Epithelial cell of proximal tubule (primary cell): ENCODE data around the gene MYO6. TPM values are rescaled to one million over a fixed set of nuclear protein-coding genes. Genes with fewer than 3 reads are reported as not detected.

ENCODE experiments used
- DNase-seq: peaks from one replicate; pipeline ENCODE4 v3.0.0-alpha.2; 2011; ENCODE audit warnings: low read depth
- H3K4me3 ChIP-seq: 2 replicates; pipeline ENCODE4 v1.5.1; 2011; ENCODE audit warnings: low read depth, mild to moderate bottlenecking, low read length
- CTCF ChIP-seq: conservative IDR thresholded peaks from 2 replicates; pipeline ENCODE4 v1.5.1; 2012; ENCODE audit warnings: low read depth, mild to moderate bottlenecking, low read length
- total RNA-seq: library from RNA; depleted of rRNA; stranded (reverse); fragments of >200 nt; gene quantifications from 2 replicates; pipeline ENCODE4 v1.2.3, GENCODE V29; 2015

MYO6 gene
- total RNA-seq, 1 donor from 2014 or later: 50.7 TPM

- DNase-seq: peak; percentile 10
- H3K4me3 ChIP-seq: no peak overlapping the region
- TF ChIP-seq CTCF: peak; percentile 71
These were observed 106.0 kb downstream of the MYO6 start for GRCh38 chr6:75855052-75855451.

DNA sequence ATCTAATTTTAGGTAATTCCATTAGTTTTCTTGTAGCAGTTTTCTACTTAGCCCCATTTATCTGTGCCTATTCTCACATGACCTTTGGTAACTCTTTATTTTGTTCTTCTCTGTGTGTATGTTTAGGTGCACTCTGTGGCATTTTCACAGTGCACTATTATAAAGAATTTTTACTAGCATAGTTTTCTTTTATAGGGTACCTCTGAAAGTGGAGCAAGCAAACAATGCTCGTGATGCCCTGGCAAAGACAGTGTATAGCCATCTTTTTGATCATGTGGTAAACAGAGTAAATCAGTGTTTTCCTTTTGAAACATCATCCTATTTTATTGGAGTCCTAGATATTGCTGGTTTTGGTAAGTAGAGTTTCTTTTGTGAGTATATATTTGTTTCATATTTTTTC, 107.9 kb downstream of the MYO6 start:
- DNase-seq: no peak
- no peak overlapping the region for H3K4me3 ChIP-seq
- TF ChIP-seq CTCF: no peak

- TF ChIP-seq CTCF: no peak
- no peak overlapping the region for H3K4me3 ChIP-seq
- DNase-seq: no peak
These were observed 114.0 kb downstream of the MYO6 start for GRCh38 chr6:75863001-75863400.

DNA sequence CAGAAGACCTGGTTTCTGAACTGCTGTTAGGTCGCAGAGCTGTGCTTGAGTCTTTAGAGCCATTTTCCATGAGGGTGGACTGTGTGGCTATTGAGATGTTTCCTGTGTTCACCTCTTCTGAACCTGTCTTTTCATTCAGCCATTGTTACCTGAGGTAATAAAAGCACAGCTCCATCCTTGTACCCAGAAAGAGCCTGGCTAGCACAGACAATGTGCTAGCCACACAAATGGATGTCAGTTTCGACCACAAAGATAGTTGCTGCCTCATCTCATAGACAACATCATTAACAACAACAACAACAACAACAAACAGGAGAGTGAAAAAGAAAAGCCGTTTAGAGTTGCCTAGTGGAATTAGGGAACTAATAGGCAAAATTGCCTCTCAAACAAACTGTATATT, 114.7 kb downstream of the MYO6 start:
- no peak for TF ChIP-seq CTCF
- H3K4me3 ChIP-seq: no peak overlapping the region
- no peak for DNase-seq

DNA sequence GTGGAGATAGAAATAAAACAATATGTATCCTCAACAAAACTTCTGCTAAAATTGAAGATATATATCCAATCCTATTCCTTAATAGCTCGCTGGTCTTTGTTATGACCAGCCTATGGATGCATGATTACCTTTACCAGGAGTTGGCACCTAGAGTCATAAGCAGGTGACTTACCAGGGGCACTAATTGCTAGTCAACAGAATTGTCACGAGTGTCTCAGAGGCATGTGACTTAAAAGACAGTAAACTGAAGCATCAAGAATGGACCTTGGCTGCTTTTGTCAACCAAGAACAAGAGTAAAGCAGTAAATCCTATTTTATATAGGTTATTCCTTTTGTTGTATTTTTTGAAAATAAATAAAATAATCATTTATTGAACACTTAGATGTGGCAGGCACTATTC, 115.4 kb downstream of the MYO6 start:
- no peak for TF ChIP-seq CTCF
- no peak overlapping the region for H3K4me3 ChIP-seq
- DNase-seq: no peak

DNA sequence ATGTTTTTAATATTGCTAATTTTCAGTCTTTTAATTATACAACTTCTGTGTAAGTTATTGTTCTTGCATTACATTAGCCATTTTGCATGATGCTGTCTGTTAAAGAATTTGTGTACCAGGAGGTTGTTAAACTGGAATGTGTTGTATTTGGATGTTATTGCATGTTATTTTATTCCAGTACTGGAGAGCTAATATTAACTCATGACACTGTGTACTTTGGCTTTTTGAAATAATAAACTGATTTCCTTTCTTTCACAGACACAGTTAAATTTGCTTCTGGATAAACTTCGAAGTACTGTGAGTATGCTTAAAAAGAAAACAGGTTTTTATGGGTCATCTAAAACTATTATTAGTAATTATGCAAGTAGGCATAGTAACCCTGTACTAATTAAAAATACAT, 121.3 kb downstream of the MYO6 start:
- H3K4me3 ChIP-seq: no peak overlapping the region
- DNase-seq: no peak
- no peak for TF ChIP-seq CTCF

- TF ChIP-seq CTCF: no peak
- H3K4me3 ChIP-seq: no peak overlapping the region
- no peak for DNase-seq
These were observed 125.2 kb downstream of the MYO6 start for GRCh38 chr6:75874224-75874623.
